ENCODE results near the gene FOXP1. TPM values are rescaled to one million over a fixed set of nuclear protein-coding genes. Genes with fewer than 3 reads are reported as not detected.

FOXP1 gene
- 1.2 TPM for polyA plus RNA-seq (2012; ENCODE audit: missing spikeins)

DNA sequence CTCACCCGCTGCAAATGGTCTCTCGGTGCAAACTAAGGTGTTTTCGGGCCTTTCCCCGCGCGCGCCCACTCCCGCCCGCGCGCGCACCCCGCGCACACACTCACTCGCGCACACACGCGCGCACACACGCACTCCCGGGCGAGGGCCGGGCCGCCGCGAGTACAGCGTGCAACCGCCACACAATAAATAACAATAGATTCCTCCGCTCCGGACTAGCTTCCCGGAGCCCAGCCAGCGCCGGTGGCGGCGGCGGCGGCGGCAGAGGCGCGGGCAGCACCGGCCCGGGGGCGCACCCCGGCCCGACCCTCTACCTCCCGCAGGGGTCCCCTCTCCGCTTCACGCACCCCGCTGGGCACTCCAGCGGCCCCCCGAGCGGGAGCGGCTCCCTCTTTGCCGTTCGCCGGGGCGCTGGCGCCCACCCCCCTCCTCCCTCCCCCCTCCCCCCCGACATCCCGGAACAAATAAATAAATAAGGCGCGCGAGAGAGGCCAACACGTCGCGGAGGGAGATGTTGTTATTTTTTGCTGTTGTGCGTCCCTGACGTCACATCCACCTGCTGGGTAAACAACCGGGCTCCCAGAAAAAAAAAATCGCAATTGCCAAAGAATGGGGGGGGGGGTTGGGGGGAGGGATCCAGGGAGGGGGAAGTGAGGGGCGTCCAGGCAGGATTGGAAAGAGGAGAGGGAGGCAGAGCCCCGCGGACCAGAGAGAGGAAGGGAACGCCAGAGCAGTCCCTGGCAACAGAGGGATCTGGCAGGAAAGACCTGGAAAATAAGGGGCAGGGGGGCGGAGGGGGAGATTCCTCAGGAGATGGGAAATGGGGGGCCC is at the start of gene FOXP1:
Gene FOXP1 (minus strand): TSS at position 163 of the 828 bp plus-strand sequence. CDS start 385,347 bp downstream, outside the sequence.
- DNase-seq (ENCODE audit: insufficient read length) (no peak), FAIRE-seq (no peak)
- no peak for TF ChIP-seq TAF1 (IDR thresholded peaks at IDR 0.05; ENCODE audit: borderline replicate concordance, low read depth, low read length)

DNA sequence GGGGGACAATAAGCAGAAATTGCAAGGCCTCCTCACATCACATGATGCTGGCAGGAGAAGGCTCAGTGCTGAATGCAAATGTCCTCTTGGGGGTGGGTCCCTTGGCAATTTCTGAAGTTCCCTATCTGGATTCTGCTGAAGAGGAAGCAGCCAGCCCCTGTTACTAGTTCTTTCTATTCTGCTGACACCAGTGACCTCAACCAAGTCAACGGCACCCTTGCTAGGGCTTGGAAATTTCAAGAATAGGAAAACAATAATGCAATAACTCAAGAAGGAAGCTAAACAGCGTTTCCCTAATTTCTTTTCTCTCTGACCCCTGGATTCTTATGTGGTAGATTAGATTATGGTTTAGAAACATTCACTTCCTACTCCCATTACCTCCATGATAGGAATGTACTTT is 46.2 kb upstream of the FOXP1 start:
- DNase-seq (ENCODE audit: insufficient read length) (no peak), FAIRE-seq (no peak)
- TF ChIP-seq POLR2A (IDR thresholded peaks at IDR 0.05; ENCODE audit: low read depth, low read length) (no peak), POLR2AphosphoS5 (IDR thresholded peaks at IDR 0.05; ENCODE audit: low read depth, low read length) (no peak)

GRCh38 chr3:71629289-71629688 is 45.8 kb upstream of the FOXP1 start:
- TF ChIP-seq POLR2A (IDR thresholded peaks at IDR 0.05; ENCODE audit: low read depth, low read length) (no peak), TAF1 (IDR thresholded peaks at IDR 0.05; ENCODE audit: borderline replicate concordance, low read depth, low read length) (no peak), POLR2AphosphoS5 (IDR thresholded peaks at IDR 0.05; ENCODE audit: low read depth, low read length) (no peak)
- FAIRE-seq (no peak), DNase-seq (ENCODE audit: insufficient read length) (no peak)

DNA sequence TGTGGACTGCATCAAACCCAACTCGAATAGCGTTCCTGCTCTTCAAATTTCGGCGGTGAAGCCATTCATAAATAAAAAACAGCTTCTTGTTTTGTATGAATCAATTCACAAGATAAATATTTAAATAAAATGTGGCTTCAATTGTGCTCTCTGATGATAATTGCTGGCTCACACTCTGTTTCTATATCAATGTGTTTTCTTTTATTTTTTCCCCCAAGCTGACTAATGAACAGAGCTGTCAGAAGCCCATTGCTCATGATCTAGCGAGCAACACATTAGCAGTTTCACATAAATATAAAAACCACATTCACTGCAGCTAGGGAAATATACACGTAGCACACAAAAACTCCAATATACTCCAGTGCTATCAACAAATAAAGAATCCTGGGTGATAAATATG is 45.0 kb upstream of the FOXP1 start:
- no peak for FAIRE-seq
- no peak for DNase-seq (ENCODE audit: insufficient read length)
- TF ChIP-seq POLR2AphosphoS5 (IDR thresholded peaks at IDR 0.05; ENCODE audit: low read depth, low read length) (no peak), TAF1 (IDR thresholded peaks at IDR 0.05; ENCODE audit: borderline replicate concordance, low read depth, low read length) (no peak), POLR2A (IDR thresholded peaks at IDR 0.05; ENCODE audit: low read depth, low read length) (no peak)

- DNase-seq (ENCODE audit: insufficient read length) = no peak
- no peak for FAIRE-seq
- no peak for TF ChIP-seq POLR2A (IDR thresholded peaks at IDR 0.05; ENCODE audit: low read depth, low read length)
- no peak for TF ChIP-seq POLR2AphosphoS5 (IDR thresholded peaks at IDR 0.05; ENCODE audit: low read depth, low read length)
- no peak for TF ChIP-seq TAF1 (IDR thresholded peaks at IDR 0.05; ENCODE audit: borderline replicate concordance, low read depth, low read length)
Measured at GRCh38 chr3:71625676-71626075, 42.1 kb upstream of the FOXP1 start.

- TF ChIP-seq POLR2AphosphoS5 (IDR thresholded peaks at IDR 0.05; ENCODE audit: low read depth, low read length) (no peak), POLR2A (IDR thresholded peaks at IDR 0.05; ENCODE audit: low read depth, low read length) (no peak), TAF1 (IDR thresholded peaks at IDR 0.05; ENCODE audit: borderline replicate concordance, low read depth, low read length) (no peak)
- DNase-seq (ENCODE audit: insufficient read length) = no peak
- FAIRE-seq = no peak
Measured at GRCh38 chr3:71621825-71622537, 38.5 kb upstream of the FOXP1 start.

DNA sequence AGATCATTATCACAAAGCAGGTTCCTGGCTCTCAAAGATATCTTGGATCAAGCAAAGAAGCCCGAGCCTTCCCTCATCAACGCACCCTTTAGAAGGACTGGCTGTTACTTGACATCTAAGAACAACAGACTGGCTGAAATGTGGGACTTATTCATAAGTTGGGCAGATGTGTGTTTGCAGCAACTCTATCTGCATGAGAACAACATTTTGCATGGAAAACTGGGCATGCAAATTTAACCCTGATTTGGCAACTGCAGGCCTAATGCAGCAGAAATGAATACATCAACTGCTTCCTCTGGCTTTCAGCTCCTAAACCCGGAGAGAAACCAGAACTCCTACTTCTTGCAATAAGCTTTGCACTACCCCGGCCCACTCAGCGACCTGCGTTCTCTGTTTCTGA is 35.0 kb upstream of the FOXP1 start:
- DNase-seq (ENCODE audit: insufficient read length) = no peak
- TF ChIP-seq POLR2AphosphoS5 (IDR thresholded peaks at IDR 0.05; ENCODE audit: low read depth, low read length) (no peak), TAF1 (IDR thresholded peaks at IDR 0.05; ENCODE audit: borderline replicate concordance, low read depth, low read length) (no peak), POLR2A (IDR thresholded peaks at IDR 0.05; ENCODE audit: low read depth, low read length) (no peak)
- FAIRE-seq = no peak

- no peak for FAIRE-seq
- DNase-seq (ENCODE audit: insufficient read length) = no peak
- TF ChIP-seq TAF1 (IDR thresholded peaks at IDR 0.05; ENCODE audit: borderline replicate concordance, low read depth, low read length) (no peak), POLR2AphosphoS5 (IDR thresholded peaks at IDR 0.05; ENCODE audit: low read depth, low read length) (no peak), POLR2A (IDR thresholded peaks at IDR 0.05; ENCODE audit: low read depth, low read length) (no peak)
Measured at GRCh38 chr3:71616571-71617021, 33.1 kb upstream of the FOXP1 start.

DNA sequence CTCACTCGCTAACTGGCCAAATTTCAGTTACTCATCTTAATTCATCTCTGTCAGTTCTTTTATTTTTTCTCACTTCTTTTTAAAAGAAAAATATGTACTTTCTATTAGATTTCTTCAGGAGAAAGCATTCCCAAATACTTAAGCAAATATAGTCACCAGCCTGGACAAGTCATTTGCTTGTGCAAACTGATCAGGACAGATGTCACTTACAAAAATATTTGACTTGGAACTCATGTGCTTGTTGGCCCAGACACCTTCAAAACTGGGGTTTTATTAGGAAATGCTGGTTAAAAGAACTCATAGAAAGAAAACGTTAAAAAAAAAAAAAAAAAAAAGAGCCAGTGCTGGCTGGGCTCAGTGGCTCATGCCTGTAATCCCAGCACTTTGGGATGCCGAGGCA is 31.3 kb upstream of the FOXP1 start:
- DNase-seq (ENCODE audit: insufficient read length) (no peak), FAIRE-seq (no peak)
- TF ChIP-seq POLR2AphosphoS5 (IDR thresholded peaks at IDR 0.05; ENCODE audit: low read depth, low read length) (no peak), TAF1 (IDR thresholded peaks at IDR 0.05; ENCODE audit: borderline replicate concordance, low read depth, low read length) (no peak), POLR2A (IDR thresholded peaks at IDR 0.05; ENCODE audit: low read depth, low read length) (no peak)

GRCh38 chr3:71614426-71614825 is 30.9 kb upstream of the FOXP1 start:
- FAIRE-seq = no peak
- DNase-seq (ENCODE audit: insufficient read length) = no peak
- TF ChIP-seq TAF1 (IDR thresholded peaks at IDR 0.05; ENCODE audit: borderline replicate concordance, low read depth, low read length) (no peak), POLR2AphosphoS5 (IDR thresholded peaks at IDR 0.05; ENCODE audit: low read depth, low read length) (no peak), POLR2A (IDR thresholded peaks at IDR 0.05; ENCODE audit: low read depth, low read length) (no peak)

- no peak for DNase-seq (ENCODE audit: insufficient read length)
- FAIRE-seq = no peak
- TF ChIP-seq POLR2AphosphoS5 (IDR thresholded peaks at IDR 0.05; ENCODE audit: low read depth, low read length) (no peak), TAF1 (IDR thresholded peaks at IDR 0.05; ENCODE audit: borderline replicate concordance, low read depth, low read length) (no peak), POLR2A (IDR thresholded peaks at IDR 0.05; ENCODE audit: low read depth, low read length) (no peak)
Measured at GRCh38 chr3:71611099-71611498, 27.6 kb upstream of the FOXP1 start.

GRCh38 chr3:71607364-71607763 is 23.8 kb upstream of the FOXP1 start:
- TF ChIP-seq POLR2AphosphoS5 (IDR thresholded peaks at IDR 0.05; ENCODE audit: low read depth, low read length) = no peak
- TF ChIP-seq POLR2A (IDR thresholded peaks at IDR 0.05; ENCODE audit: low read depth, low read length) = no peak
- no peak for TF ChIP-seq TAF1 (IDR thresholded peaks at IDR 0.05; ENCODE audit: borderline replicate concordance, low read depth, low read length)
- DNase-seq (ENCODE audit: insufficient read length) (no peak), FAIRE-seq (no peak)

Data from GM12892 (cell line).